ENCODE measurements around the gene PIGX. TPM values are rescaled to one million over a fixed set of nuclear protein-coding genes. Genes with fewer than 3 reads are reported as not detected.

PIGX gene
- total RNA-seq, 2 experiments from 2014 or later = 43.7 to 47.1 TPM

GRCh38 chr3:196670339-196670738, 41.8 kb upstream of the PIGX start:
- Mint-ChIP-seq H3K9me3 (no peaks in the 10 kb centered on the region), H3K27me3 (no peaks in the 10 kb centered on the region), H3K4me3 (no peak overlapping the region), H3K4me1 (ENCODE audit: low read depth) (peaks cover 7% of the 10 kb centered on the region), H3K36me3 (ENCODE audit: low read depth) (no peaks in the 10 kb centered on the region), H3K27ac (no peak overlapping the region)
- ChIA-PET POLR2A (interaction anchor here (0.7 to 1.2 kb wide), 3 partner anchors 15 to 38 kb away, joined by 3 read pairs; no protein-coding TSS in a partner anchor), CTCF (interaction anchor here (1.0 to 1.8 kb wide), 3 partner anchors 14 to 16 kb away, joined by 3 to 5 read pairs (median 3); no protein-coding TSS in a partner anchor)
- no peak for TF ChIP-seq CTCF (IDR thresholded peaks at IDR 0.05)
- DNase-seq = no peak
- intact Hi-C loops (cut with micrococcal nuclease) = no loop called here
- ATAC-seq = no peak

- POLR2A ChIA-PET = no interaction called here
- H3K4me3 Mint-ChIP-seq = no peak overlapping the region
- peaks cover 17% of the 10 kb centered on the region for H3K4me1 Mint-ChIP-seq (ENCODE audit: low read depth)
These were observed 38.5 kb upstream of the PIGX start for GRCh38 chr3:196673632-196674031.

GRCh38 chr3:196677353-196677752, 34.8 kb upstream of the PIGX start:
- POLR2A ChIA-PET = interaction anchor here (0.8 to 1.8 kb wide), 5 partner anchors 10 to 264 kb away, joined by 3 to 4 read pairs (median 3); partner anchors contain the start of genes FBXO45 and WDR53
- H3K4me1 Mint-ChIP-seq (ENCODE audit: low read depth) = peaks cover 9% of the 10 kb centered on the region
- H3K36me3 Mint-ChIP-seq (ENCODE audit: low read depth) = peaks cover 2% of the 10 kb centered on the region

More at GRCh38 chr3:196673632-196674031, 38.5 kb upstream of the PIGX start:
- no peaks in the 10 kb centered on the region for H3K36me3 Mint-ChIP-seq (ENCODE audit: low read depth)
- H3K27ac Mint-ChIP-seq = no peak overlapping the region
- no peak for DNase-seq
- TF ChIP-seq CTCF (IDR thresholded peaks at IDR 0.05) = no peak
- ATAC-seq = no peak
- intact Hi-C loops (cut with micrococcal nuclease) = no loop called here
- CTCF ChIA-PET = interaction anchor here (1.9 kb wide), 1 partner anchor 11 kb away, joined by 6 read pairs; no protein-coding TSS in a partner anchor
- no peaks in the 10 kb centered on the region for H3K27me3 Mint-ChIP-seq
- no peaks in the 10 kb centered on the region for H3K9me3 Mint-ChIP-seq

GRCh38 chr3:196677931-196678330, 34.2 kb upstream of the PIGX start:
- no peak for TF ChIP-seq CTCF (IDR thresholded peaks at IDR 0.05)
- ATAC-seq = no peak
- Mint-ChIP-seq H3K27me3 (no peaks in the 10 kb centered on the region), H3K36me3 (ENCODE audit: low read depth) (peaks cover 3% of the 10 kb centered on the region), H3K4me1 (ENCODE audit: low read depth) (peaks cover 9% of the 10 kb centered on the region), H3K4me3 (no peak overlapping the region), H3K27ac (no peak overlapping the region), H3K9me3 (peaks cover 1% of the 10 kb centered on the region)
- no peak for DNase-seq
- POLR2A ChIA-PET = interaction anchor here (1.4 kb wide), 1 partner anchor 33 kb away, joined by 4 read pairs; no protein-coding TSS in a partner anchor
- intact Hi-C loops (cut with micrococcal nuclease) = no loop called here
- CTCF ChIA-PET = interaction anchor here (0.7 to 2.8 kb wide), 6 partner anchors 7 to 192 kb away, joined by 3 to 15 read pairs (median 5); no protein-coding TSS in a partner anchor

More at GRCh38 chr3:196677353-196677752, 34.8 kb upstream of the PIGX start:
- Mint-ChIP-seq H3K27ac (no peak overlapping the region), H3K9me3 (no peaks in the 10 kb centered on the region), H3K27me3 (no peaks in the 10 kb centered on the region), H3K4me3 (no peak overlapping the region)
- DNase-seq (no peak), ATAC-seq (no peak)
- intact Hi-C loops (cut with micrococcal nuclease) = no loop called here
- CTCF ChIA-PET = interaction anchor here (0.7 to 2.8 kb wide), 9 partner anchors 8 to 191 kb away, joined by 3 to 15 read pairs (median 4); no protein-coding TSS in a partner anchor
- no peak for TF ChIP-seq CTCF (IDR thresholded peaks at IDR 0.05)

Measured in activated CD8-positive, alpha-beta T cell treated with anti-CD3 and anti-CD28 coated beads for 36 hours (primary cell).